Measurements from ENCODE around the gene RNF123. TPM values are rescaled to one million over a fixed set of nuclear protein-coding genes. Genes with fewer than 3 reads are reported as not detected.
"Not testable (repeated sequence)": the region's sequence is repeated elsewhere in the genome, so short reads cannot be mapped to it uniquely, and the experiment has no call there.

Gene RNF123
- total RNA-seq, 1 donor from 2014 or later: 49.9 TPM

DNA sequence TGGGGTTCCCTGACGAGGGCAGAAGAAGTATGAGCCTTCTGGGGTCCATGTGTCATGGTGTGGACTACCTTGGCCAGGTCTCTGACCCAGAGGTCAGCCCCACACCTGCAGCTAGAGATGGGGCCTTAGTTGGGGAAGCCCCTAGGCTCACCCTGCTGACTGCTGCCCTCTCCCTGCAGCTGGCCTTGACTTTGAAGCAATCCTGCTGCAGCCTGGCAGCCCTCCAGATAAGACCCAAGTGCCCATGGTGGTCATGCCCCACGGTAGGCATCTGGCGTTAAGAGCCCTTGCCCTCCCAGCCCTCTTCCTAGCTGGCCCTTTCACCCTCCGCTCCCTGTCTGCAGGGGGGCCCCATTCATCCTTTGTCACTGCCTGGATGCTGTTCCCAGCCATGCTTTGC lies 7.8 kb upstream of the RNF123 start:
- H3K4me3 Mint-ChIP-seq: no peak overlapping the region
- peaks cover 5% of the 10 kb centered on the region for H3K36me3 Mint-ChIP-seq
- H3K27me3 Mint-ChIP-seq: no peaks in the 10 kb centered on the region
- no peaks in the 10 kb centered on the region for H3K4me1 Mint-ChIP-seq (ENCODE audit: unreplicated experiment)
- no peak overlapping the region for H3K27ac Mint-ChIP-seq
- no peaks in the 10 kb centered on the region for H3K9me3 Mint-ChIP-seq
- TF ChIP-seq, protein P1, sequence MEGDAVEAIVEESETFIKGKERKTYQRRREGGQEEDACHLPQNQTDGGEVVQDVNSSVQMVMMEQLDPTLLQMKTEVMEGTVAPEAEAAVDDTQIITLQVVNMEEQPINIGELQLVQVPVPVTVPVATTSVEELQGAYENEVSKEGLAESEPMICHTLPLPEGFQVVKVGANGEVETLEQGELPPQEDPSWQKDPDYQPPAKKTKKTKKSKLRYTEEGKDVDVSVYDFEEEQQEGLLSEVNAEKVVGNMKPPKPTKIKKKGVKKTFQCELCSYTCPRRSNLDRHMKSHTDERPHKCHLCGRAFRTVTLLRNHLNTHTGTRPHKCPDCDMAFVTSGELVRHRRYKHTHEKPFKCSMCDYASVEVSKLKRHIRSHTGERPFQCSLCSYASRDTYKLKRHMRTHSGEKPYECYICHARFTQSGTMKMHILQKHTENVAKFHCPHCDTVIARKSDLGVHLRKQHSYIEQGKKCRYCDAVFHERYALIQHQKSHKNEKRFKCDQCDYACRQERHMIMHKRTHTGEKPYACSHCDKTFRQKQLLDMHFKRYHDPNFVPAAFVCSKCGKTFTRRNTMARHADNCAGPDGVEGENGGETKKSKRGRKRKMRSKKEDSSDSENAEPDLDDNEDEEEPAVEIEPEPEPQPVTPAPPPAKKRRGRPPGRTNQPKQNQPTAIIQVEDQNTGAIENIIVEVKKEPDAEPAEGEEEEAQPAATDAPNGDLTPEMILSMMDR (conservative IDR thresholded peaks at IDR 0.05): no peak
- DNase-seq (ENCODE audit: extremely low spot score, unreplicated experiment): no peak

DNA sequence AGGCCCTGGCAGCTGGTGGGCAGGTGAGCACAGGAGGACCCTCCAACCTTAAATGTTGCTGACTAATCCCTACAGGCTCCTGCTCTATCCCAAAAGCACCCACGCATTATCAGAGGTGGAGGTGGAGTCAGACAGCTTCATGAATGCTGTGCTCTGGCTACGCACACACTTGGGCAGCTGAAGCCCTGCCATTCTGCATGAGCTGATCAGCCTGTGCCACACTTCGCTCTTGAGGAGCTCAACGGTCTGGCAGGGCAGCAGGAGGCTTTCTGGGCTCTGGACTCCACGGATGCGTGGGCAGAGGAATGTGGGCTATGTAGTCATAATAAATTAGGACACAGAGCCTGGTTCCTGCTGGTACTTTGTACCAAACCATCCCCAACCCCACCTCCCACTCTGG lies 6.2 kb upstream of the RNF123 start:
- Mint-ChIP-seq H3K27ac (no peak overlapping the region), H3K9me3 (no peaks in the 10 kb centered on the region), H3K27me3 (no peaks in the 10 kb centered on the region)

DNA sequence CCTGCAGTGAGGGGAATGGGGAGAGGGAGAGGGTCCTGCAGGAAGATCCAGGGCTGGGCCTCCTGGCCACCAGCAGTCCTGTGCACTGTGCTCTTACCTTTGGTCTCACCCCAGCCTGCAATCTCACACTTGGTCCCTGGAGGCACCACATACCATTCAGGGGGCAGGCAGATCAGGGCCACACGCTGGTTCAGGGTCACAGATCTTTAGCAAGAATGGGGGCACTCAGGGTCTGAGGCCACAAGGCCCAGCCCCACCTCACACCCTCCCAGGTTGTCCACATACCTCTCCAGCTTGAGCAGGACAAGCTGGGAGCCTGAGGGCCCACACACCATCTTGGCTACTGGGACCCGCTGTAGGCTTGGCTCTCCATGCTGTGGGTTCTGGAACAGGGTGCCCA lies 4.9 kb upstream of the RNF123 start:
- not testable (repeated sequence) for H3K9me3 Mint-ChIP-seq; H3K27ac Mint-ChIP-seq; H3K27me3 Mint-ChIP-seq; H3K36me3 Mint-ChIP-seq; H3K4me3 Mint-ChIP-seq; DNase-seq (ENCODE audit: extremely low spot score, unreplicated experiment); H3K4me1 Mint-ChIP-seq (ENCODE audit: unreplicated experiment)

More for the DNA sequence above, 6.2 kb upstream of the RNF123 start:
- TF ChIP-seq, protein P1 (conservative IDR thresholded peaks at IDR 0.05): no peak
- no peak for DNase-seq (ENCODE audit: extremely low spot score, unreplicated experiment)
- Mint-ChIP-seq H3K4me1 (ENCODE audit: unreplicated experiment) (peaks cover 5% of the 10 kb centered on the region), H3K4me3 (no peak overlapping the region), H3K36me3 (peaks cover 5% of the 10 kb centered on the region)

DNA sequence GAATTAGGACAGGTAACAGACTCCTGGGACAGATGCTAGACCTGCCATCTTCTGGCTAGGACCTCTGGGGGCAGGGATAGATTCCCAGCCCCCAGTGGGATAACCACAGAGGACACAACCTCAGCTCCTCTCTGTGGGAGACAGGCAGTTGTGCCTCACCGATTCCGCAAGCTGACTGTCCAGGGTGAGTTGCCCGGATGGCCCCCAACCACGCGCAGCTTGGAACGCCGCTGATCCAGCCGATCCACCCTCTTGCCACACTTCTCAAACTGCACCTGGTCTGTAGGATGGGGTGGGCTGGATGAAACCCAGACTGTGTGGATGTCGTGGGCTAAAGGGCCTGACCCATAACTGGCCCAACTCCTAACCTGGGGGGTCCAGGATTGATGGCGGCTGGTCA lies 4.3 kb upstream of the RNF123 start:
- not testable (repeated sequence) for H3K27ac Mint-ChIP-seq; H3K9me3 Mint-ChIP-seq; H3K36me3 Mint-ChIP-seq; DNase-seq (ENCODE audit: extremely low spot score, unreplicated experiment); H3K4me1 Mint-ChIP-seq (ENCODE audit: unreplicated experiment); H3K27me3 Mint-ChIP-seq
- peak overlapping the region; percentile 52 for H3K4me3 Mint-ChIP-seq

DNA sequence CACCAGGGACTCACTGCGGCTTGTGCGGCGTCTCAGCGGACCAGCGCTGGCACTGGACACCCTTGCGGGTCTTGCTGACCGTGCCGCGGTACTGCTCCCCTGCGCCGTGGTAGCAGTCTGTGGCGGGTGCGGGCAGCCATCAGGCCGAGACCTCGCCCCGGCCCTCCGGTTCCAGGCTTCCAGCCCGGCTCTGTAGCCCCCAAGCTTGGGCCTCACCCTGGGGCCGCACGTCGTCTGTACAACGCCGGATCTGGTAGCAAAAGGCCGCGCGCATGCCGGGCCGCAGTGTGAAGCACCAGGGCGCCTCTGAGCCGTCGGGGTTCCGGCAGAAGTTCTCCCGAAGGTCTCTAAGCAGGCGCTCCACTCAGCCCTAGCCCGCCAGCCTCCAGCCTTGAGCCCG lies 3.5 kb upstream of the RNF123 start:
- DNase-seq (ENCODE audit: extremely low spot score, unreplicated experiment); H3K36me3 Mint-ChIP-seq; H3K9me3 Mint-ChIP-seq; H3K27me3 Mint-ChIP-seq; H3K27ac Mint-ChIP-seq; H3K4me3 Mint-ChIP-seq: not testable (repeated sequence)
- peaks cover 11% of the 10 kb centered on the region for H3K4me1 Mint-ChIP-seq (ENCODE audit: unreplicated experiment)

DNA sequence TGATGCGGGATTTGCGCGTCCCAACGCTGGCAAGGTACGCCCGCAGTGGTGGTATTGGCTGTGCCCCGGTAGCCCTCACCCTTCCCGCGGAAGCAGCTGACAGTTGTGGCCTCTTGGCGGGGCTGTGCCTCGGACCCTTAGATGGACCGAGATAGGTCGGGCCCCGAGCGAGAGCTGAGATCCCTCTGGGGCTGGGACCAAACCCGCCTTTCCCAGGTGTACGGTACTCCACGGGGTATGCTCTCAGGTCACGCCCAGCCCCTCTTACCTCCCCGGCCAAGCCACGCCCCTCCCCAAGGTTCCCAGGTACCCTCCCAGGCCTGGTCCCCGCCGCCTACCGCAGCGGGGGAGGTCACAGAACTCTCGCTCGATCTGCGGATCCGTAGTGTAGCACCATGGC lies 3.0 kb upstream of the RNF123 start:
- not testable (repeated sequence) for DNase-seq (ENCODE audit: extremely low spot score, unreplicated experiment); H3K36me3 Mint-ChIP-seq; H3K9me3 Mint-ChIP-seq; H3K27ac Mint-ChIP-seq; H3K27me3 Mint-ChIP-seq
- Mint-ChIP-seq H3K4me3 (peak overlapping the region; percentile 83), H3K4me1 (ENCODE audit: unreplicated experiment) (peaks cover 11% of the 10 kb centered on the region)

DNA sequence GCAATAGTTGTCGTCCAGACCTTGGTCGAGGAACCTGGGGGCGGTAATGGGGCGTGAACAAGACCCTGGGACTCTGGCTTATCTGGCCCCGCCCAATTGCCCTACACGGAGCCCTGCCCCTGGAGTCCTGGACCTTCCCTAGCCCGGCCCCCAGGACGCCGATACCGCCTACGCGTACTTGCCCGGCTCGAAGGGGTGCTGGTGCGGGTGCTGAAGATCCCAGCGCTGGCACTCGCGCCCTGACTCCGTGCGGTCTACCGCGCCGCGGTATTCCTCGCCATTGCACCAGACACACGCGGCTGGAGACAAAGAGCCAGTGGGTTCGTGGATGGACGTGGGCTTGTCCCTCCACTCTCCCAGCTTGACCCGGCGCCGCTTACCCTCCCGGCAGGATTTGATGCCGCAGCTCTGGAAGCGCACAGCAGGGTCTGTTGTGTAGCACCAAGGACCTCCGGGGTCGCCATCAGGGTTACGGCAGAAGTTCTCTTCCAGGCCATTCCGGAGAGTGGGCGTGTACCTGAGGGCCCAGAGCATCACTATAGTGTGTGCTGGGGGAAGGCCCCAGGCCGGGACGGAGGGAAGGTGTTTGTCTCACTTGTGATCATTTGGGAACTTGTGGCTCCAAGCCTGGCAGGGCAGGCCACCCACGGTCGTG lies 2.5 kb upstream of the RNF123 start:
- Mint-ChIP-seq H3K27ac (peak overlapping the region; percentile 58), H3K4me1 (ENCODE audit: unreplicated experiment) (peaks cover 11% of the 10 kb centered on the region), H3K4me3 (peak overlapping the region; percentile 83)
- not testable (repeated sequence) for DNase-seq (ENCODE audit: extremely low spot score, unreplicated experiment); H3K27me3 Mint-ChIP-seq; H3K9me3 Mint-ChIP-seq; H3K36me3 Mint-ChIP-seq

DNA sequence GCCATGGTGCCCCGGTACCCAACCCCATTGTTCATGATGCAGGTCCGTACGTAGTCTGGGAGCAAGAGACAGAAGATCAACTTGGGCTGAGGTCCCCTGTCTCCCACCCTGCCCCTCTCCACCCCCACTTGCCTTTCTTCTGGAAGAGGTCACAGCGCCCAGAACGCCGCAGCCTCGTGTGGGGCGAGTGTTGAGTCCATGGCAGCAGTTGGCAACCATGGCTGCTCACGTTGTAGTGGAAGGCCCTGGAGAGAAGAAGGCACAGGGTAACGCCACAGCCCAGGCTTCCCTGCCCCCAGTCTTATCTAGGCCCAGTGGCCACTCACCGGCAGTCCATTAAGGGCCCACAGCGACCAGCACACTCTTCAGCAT lies 1.9 kb upstream of the RNF123 start:
- H3K9me3 Mint-ChIP-seq; H3K36me3 Mint-ChIP-seq; DNase-seq (ENCODE audit: extremely low spot score, unreplicated experiment); H3K27me3 Mint-ChIP-seq: not testable (repeated sequence)
- Mint-ChIP-seq H3K4me3 (peak overlapping the region; percentile 83), H3K27ac (peak overlapping the region; percentile 36), H3K4me1 (ENCODE audit: unreplicated experiment) (peaks cover 11% of the 10 kb centered on the region)

DNA sequence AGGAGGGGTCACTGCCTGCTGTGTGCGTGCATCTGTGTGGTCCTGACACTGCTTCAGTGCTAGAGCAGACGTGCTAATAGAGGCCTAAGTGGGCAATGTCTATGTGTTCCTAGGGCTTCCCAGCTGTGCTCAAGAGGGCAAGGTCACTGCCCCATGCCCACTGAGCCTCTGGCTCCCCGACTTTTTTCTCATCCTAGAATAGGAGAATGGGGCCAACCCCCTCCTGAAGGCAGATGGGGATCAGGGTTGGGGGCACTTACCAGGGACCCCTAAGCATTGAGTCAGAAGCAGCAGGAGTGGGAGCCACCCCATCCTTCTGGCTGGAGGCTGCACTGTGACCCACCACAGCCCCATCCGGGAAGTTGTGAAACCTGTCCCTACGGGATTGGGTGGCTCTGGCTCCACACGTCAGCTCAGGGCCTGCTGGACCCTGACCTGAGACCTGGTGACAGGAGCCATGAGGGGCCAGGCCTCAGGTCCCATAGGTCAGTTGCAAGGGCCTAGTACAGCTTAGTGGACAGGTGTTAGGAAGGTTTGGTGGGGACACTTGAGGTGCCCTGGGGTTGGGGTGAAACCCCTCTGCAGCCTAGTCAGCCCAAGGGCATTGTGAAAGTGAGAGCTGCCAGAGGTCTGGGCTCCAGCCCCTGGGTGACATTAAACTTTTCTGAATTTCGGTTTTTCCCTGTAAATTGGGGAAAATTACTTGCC lies 865 bp upstream of the RNF123 start:
- H3K27me3 Mint-ChIP-seq; H3K9me3 Mint-ChIP-seq; DNase-seq (ENCODE audit: extremely low spot score, unreplicated experiment); H3K36me3 Mint-ChIP-seq: not testable (repeated sequence)
- Mint-ChIP-seq H3K4me3 (peak overlapping the region; percentile 96), H3K27ac (peak overlapping the region; percentile 93), H3K4me1 (ENCODE audit: unreplicated experiment) (peaks cover 11% of the 10 kb centered on the region)

DNA sequence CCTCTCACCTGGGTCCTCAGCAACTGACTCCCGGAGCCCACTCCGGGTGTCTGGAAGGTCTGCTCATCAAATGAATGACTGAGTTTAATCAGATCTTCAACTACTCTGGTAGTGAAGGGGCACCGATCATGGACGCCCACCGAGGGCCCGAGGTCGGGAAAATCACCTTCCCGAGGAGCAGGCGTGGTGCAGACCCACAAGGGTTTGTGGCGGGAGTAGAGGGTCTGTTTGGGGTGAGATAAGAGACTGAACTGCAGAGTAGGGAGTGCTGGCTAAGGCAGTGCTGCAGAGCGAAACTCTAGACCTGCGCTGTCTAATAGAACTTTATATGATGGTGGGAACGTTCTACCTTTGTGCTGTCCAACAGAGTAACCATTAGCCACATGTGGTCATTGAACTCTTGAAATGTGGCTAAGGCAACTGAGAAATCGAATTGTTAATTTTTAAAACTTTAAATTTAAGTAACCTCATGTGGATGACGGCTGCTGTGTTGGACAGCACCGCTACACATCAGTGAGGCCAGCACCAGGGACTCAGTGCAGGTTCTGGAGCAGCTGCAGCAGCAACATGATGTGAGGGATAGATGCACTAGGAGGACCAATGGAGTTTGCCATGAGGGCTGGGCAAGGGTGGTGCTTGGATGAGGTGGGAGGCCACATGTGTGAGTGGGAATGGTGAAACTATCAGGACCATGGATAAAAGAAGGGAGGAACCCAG lies 709 bp downstream of the RNF123 start:
- peak overlapping the region; percentile 96 for H3K4me3 Mint-ChIP-seq
- not testable (repeated sequence) for H3K36me3 Mint-ChIP-seq, H3K9me3 Mint-ChIP-seq

DNA sequence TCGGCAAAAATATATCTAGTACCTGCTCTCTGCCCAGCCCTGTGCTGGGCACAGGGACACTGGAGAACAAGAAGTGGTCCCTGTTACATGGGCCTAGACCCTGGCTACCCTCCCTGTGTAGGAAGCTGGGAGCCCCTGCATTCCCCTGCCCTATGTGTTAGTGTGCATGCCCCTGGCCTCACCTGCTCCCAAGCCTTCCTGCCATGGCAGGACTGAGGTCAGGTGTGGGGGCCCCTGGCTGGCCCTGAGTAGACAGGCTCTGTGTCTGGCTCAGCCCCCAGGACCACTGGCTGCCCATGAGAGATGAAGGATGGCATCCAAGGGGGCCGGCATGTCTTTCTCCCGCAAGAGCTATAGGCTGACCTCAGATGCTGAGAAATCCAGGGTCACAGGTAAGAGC lies 1.5 kb downstream of the RNF123 start:
- not testable (repeated sequence) for H3K9me3 Mint-ChIP-seq; DNase-seq (ENCODE audit: extremely low spot score, unreplicated experiment); H3K27ac Mint-ChIP-seq; H3K36me3 Mint-ChIP-seq; H3K27me3 Mint-ChIP-seq
- H3K4me3 Mint-ChIP-seq: peak overlapping the region; percentile 96
- peaks cover 11% of the 10 kb centered on the region for H3K4me1 Mint-ChIP-seq (ENCODE audit: unreplicated experiment)

More for the DNA sequence above, 709 bp downstream of the RNF123 start:
- Mint-ChIP-seq H3K27ac (peak overlapping the region; percentile 93), H3K4me1 (ENCODE audit: unreplicated experiment) (peaks cover 11% of the 10 kb centered on the region)
- H3K27me3 Mint-ChIP-seq; DNase-seq (ENCODE audit: extremely low spot score, unreplicated experiment): not testable (repeated sequence)

DNA sequence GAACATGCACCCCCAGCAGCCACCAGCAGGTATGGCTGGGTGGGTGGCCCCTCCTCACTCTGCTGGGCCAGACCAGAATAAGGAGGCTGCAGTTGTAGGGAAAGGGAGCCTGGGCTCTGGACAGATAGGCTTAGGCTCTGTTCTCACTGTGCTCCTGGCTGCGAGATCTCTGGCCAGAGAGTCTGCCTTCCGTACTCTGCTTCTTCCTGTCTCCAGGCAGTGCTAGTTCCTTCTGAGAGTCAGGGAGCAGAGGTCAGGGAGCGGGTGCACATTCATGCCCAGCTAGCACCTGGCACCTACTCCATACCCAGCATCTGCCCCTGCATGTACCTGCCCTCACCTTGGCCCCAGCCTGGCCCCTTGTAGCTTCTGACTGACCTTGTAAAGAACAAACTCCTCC lies 2.1 kb downstream of the RNF123 start:
- not testable (repeated sequence) for H3K36me3 Mint-ChIP-seq; H3K27ac Mint-ChIP-seq; H3K27me3 Mint-ChIP-seq; H3K9me3 Mint-ChIP-seq; DNase-seq (ENCODE audit: extremely low spot score, unreplicated experiment)
- H3K4me1 Mint-ChIP-seq (ENCODE audit: unreplicated experiment): peaks cover 11% of the 10 kb centered on the region
- H3K4me3 Mint-ChIP-seq: peak overlapping the region; percentile 39

Measured in type B pancreatic cell (in vitro differentiated cells).